ENCODE measurements around the gene HORMAD2.
"Not testable (repeated sequence)": the region's sequence is repeated elsewhere in the genome, so short reads cannot be mapped to it uniquely, and the experiment has no call there.

HORMAD2 gene

DNA sequence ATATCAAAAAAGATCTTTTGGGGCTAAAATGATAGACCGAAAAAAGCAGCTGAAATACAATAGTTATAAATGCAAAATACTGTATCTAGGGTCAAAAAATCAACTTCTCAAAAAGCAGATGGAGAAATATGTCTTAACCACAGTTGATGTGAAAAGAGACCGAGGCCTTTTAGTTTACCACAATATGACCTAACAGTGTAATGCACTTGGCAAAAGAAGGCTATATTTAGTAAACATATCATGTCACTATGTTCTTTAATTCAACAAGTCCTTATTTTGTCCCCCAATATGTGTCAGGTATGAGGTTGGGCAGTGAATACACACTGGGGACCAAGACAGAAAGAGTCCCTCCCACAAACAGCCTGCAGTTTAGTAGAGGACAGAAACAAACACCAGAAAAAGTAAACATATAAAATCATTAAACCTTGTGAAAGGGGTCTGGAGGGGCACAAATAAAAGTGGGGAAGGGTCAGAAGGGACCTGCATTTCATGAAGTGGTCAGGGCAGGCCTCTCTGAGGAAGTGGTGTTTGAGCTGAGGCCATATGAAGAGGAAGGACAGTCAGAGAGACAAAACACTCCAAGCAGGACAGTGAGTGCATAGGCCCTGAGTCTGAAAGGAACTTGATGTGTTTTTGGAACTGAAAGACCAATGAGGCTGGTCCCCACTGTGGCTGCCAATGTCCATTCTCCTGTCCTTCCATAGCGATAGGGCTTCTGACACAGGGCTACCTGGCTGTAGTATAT, 112.9 kb downstream of the HORMAD2 start:
- DNase-seq: no peak

GRCh38 chr22:30195245-30196140, 115.2 kb downstream of the HORMAD2 start:
- no peak for DNase-seq

- DNase-seq: no peak
Observed at GRCh38 chr22:30196141-30196879, 116.0 kb downstream of the HORMAD2 start.

DNA sequence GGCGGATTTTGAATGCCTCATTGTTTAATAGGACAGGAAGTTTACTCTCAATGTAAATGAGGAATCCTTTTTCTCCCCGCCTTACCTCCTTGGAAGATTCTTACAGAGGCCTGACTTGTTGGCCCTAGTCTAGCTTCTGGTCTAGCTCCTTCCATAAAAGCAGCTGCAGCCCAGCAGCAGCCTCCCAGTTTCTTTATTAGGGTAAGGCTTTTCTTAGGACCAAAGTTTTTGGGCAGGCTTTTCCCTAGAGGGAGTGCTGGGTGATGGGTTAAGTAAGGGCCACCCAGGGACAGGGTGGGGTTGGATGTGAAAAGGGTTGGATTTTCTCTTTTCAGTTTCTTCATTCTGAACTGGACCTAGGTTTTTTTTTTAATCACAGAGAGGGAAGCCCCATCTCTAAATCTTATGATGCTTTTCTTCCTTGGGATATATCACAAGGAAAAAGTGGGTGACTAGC, 116.6 kb downstream of the HORMAD2 start:
- DNase-seq: no peak

DNA sequence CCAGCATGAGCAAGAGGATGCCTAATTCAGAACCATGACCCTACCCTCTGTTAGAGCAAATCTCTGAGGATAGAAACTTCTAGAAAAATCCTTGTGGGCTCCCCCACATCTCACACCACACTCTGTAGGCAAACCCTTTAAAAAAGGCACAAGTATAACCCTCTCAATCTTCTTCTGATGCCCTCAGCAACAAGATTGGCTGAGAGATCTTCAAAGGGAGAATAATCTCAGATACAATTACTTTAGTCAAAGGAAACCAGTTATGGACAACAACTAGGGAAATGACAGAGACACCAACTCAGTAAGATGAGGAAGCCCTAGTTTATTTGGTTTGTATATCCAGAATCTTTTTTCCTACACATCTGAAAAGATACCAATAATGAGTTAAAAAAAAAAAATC, 117.1 kb downstream of the HORMAD2 start:
- DNase-seq: no peak

- no peak for DNase-seq
Observed at GRCh38 chr22:30198152-30198825, 118.0 kb downstream of the HORMAD2 start.

- no peak for DNase-seq
Observed at GRCh38 chr22:30198921-30199320, 118.7 kb downstream of the HORMAD2 start.

- DNase-seq: not testable (repeated sequence)
Observed at GRCh38 chr22:30200905-30201304, 120.6 kb downstream of the HORMAD2 start.

DNA sequence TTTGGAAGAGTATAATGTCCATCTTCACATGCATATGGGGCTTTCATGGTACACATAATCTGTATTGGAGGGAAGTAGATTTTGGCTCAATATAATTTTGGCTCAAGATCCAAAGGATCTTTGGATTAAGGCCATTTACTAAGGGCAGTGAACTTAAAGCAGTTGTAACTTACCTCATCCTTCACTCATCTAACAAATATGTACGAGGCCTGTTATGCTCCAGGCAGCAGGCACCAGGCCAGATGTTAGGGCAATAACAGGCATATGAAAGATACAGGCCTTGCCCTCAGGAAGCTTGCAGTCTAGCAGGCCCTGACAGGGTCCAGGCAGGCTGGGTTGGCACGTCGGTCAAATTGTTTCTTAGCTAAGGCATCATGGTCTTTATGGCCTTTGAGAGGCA, 121.7 kb downstream of the HORMAD2 start:
- no peak for DNase-seq

DNA sequence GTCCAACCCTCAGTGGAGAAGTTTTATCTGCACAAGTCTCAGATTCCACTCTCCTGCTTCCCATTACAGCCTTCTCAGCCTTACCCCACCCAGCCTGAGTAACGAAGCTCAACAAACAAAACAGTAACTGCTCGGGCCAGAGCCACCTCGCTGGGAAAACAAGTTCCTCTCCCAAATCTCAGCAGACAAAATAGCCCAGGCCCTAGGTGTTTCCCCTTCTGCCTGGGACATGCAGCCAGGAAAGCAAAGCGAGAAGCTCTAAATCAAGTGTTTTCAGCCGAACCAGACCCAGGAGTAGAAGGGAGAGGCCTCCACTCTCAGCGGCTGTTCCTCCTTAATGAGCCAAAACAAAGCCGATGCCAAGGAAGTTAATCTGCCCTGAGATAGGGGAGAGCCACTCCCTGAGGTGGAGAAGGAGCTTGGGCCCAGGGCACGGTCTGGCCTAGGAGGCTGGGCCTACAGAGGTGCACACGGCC, 122.3 kb downstream of the HORMAD2 start:
- no peak for DNase-seq

DNA sequence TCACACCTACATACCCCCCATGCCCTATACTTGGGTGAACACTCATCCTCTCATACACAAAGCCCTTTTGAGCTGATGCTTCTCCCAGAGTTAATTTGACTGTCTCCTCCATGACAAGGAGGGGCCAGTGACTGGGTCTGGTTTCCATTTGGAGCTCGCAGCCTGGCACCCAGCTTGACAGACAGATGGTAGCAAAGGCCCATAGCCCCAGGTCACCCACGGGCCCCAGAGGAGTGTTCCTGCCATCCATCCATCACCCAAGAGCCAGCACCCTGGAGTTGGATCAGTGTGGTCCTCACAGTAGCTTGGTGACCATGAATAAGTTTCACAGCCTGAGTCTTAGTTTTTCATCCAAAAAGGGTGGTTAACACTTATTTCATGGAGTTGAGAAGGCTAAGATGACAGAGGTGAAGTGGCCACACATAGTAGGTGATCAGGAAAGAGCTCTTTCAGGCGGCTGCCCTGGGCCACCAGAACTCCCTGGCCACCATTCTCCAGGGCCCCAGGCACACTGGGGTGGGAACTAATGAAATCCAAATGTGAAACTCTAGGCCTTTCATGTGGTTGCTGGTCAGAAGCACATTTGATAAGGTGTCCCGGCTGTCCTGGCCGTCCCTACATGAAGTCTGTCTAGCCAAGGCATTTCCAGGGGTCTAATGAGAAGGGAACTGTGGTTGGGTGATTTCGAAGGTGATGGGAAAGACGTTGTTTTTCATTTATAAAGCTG, 123.9 kb downstream of the HORMAD2 start:
- DNase-seq: no peak

DNA sequence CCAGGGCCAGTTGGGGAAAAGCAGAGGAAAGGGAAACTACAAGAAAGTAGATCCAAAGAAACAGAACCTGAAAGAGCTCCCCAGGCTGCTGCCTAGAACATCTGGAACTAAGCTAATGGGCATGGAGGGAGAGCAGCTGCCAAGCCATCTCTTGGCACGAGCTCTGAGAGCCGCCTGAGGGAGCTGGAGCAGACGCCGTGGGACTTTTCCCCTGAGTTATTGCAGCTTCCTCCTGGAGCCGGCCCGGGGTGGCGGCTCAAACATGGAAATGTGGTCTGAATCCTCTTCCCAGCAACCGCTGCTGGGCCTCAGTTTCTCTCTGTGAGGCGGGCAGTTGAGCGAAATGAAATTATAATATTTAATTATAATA, 124.5 kb downstream of the HORMAD2 start:
- DNase-seq: no peak

DNA sequence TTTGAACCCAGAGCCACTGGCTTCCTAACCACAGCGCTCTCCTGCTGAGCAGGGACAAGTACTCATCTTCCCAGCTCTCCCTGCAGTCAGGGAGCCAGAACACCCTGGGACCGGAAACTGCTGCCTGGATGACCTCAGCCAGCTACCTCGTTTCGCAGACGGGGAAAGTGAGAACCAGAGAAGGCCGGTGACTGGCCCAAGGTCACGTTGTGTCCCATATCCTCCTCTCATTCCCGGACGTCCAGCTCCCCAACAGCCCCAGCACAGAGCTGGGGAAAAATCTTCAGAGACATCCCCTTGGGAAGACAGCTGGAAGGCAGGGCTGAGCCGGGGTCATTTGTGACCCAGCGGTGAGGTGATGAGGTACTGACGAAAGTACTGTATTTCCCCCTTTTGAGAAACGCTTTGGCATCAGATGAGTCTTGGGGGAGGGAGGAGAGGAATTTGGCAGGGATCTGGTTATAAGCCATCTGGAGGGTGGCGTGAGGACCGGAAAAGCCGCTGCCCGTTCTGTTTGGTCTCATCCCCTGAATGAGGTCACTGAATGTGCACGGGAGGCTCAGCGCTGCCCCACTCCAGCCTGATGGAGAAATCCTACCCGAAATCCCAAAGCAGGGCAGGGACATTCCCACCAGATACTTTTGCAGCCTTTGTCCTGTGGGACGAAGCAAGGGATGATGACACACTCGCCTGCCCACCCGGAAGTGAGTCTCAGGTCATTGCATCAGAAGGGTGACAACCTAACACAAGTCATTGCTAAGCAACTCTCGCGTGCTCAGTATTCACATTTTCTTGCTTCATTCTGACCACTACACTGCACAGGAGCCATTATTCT, 125.2 kb downstream of the HORMAD2 start:
- DNase-seq: no peak

- DNase-seq: no peak
Observed at GRCh38 chr22:30206944-30207343, 126.7 kb downstream of the HORMAD2 start.

GRCh38 chr22:30208631-30209603, 128.7 kb downstream of the HORMAD2 start:
- DNase-seq: no peak

GRCh38 chr22:30209642-30210041, 129.4 kb downstream of the HORMAD2 start:
- no peak for DNase-seq

GRCh38 chr22:30210235-30210909, 130.1 kb downstream of the HORMAD2 start:
- DNase-seq: no peak

DNA sequence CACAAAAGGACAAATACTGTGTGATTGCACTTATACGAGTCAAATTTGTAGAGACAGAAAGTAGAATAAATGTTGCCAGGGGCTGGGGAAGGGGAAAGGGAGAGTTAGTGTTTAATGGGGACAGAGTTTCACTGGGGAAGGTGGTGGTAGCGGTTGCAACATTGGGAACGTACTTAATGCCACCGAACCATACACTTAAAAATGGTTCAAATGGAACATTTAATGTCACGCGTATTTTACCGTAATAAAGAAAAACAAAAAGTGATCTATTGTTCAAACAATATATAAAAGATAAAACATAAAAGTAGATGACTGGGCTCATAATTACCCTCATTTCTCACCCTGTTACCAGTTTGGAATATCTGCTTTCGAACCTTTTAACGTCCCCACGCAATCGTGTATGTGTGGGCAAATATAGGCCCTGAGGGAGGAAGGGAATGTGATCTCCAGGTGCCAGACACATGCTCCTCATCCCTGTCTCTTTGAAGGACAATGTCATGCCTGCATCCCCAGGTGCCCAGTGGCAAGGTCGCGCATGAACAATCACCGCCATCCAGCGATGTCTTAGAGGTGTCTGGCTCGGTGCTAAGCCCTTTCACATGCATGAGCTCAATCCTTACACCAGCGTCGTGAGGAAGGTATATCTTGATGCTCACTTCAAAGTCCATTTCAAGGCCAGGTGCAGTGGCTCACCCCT, 131.0 kb downstream of the HORMAD2 start:
- no peak for DNase-seq
